ENCODE data around the gene FAM210A. TPM values are rescaled to one million over a fixed set of nuclear protein-coding genes. Genes with fewer than 3 reads are reported as not detected.

FAM210A gene
- total RNA-seq, 2 donors from 2014 or later, result 5.4 to 6.6 TPM

DNA sequence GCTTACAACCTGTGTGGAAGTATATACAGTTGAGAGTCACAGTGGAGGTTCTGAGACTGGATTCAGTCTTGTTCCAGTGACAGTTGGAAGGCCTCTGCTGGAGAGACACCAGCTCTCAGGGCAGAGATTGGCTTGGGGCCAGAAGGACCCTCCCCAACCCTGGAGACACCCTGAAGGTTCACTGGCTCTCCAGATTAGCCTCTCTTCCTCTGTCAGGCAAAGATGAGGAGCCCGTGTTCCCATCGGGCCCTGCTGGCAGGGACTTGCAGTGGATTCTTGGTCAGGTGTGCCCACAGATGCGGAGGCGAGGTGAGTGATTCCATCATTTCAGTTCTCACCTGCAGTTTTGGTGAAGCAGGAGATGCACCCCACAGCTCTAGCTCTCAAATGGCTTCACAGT is 78.6 kb downstream of the FAM210A start:
- Histone ChIP-seq H3K36me3 (replicated peaks in 1 of 2; ENCODE audit: insufficient read depth in 1 of 2, low read depth in 2 of 2) (no peaks in the 10 kb centered on the region), H3K4me3 (no peak overlapping the region), H3K9me3 (no peaks in the 10 kb centered on the region), H3K27ac (no peak overlapping the region), H3K27me3 (no peaks in the 10 kb centered on the region), H3K4me1 (no peaks in the 10 kb centered on the region)
- TF ChIP-seq, protein P1, sequence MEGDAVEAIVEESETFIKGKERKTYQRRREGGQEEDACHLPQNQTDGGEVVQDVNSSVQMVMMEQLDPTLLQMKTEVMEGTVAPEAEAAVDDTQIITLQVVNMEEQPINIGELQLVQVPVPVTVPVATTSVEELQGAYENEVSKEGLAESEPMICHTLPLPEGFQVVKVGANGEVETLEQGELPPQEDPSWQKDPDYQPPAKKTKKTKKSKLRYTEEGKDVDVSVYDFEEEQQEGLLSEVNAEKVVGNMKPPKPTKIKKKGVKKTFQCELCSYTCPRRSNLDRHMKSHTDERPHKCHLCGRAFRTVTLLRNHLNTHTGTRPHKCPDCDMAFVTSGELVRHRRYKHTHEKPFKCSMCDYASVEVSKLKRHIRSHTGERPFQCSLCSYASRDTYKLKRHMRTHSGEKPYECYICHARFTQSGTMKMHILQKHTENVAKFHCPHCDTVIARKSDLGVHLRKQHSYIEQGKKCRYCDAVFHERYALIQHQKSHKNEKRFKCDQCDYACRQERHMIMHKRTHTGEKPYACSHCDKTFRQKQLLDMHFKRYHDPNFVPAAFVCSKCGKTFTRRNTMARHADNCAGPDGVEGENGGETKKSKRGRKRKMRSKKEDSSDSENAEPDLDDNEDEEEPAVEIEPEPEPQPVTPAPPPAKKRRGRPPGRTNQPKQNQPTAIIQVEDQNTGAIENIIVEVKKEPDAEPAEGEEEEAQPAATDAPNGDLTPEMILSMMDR (IDR thresholded peaks at IDR 0.05), result no peak
- TF ChIP-seq POLR2A (IDR thresholded peaks at IDR 0.05), result no peak
- WGBS, 2 donors, result 96% methylated on average over 4 of the region's 4 CpGs; no CpG with 5 or more reads in 1 of the 2 donors
- DNase-seq, result no peak
- ATAC-seq, result no peak
- intact Hi-C loops (cut with DNase I), result no loop called here

DNA sequence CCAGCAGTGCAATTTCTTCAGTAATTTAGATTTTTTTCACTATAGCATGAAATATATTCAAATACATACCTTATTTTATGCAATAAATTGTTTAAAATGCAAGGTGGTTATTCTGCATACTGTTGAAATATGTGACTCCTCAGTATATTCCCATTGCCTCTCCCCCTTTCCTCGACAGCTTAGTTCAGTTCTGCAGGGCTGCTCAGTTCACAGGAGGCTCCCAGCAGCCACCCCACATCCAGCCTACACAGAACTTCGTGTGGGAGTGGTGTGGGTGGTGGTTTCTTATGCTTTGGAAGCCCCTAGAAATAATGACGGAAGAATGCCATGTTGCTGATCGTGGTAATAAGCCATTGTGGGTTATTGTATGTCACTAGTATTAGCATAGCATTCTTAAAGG is 79.7 kb downstream of the FAM210A start:
- 67 to 72% methylated on average over 4 of the region's 4 CpGs for WGBS, 2 donors

DNA sequence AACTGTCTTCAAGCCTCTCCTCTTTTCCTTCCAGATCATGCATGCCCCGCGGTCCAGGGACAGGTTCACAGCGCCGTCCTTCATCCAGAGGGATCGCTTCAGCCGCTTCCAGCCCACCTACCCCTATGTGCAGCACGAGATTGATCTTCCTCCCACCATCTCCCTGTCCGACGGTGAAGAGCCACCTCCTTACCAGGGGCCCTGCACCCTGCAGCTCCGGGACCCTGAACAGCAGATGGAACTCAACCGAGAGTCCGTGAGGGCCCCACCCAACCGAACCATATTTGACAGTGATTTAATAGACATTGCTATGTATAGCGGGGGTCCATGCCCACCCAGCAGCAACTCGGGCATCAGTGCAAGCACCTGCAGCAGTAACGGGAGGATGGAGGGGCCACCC is 81.3 kb downstream of the FAM210A start:
- DNase-seq (no peak), ATAC-seq (no peak)
- WGBS, 2 donors, result 90 to 94% methylated on average over 16 of the region's 16 CpGs
- TF ChIP-seq POLR2A (IDR thresholded peaks at IDR 0.05), result no peak
- TF ChIP-seq, protein P1 (IDR thresholded peaks at IDR 0.05), result no peak
- Histone ChIP-seq H3K4me3 (no peak overlapping the region), H3K9me3 (no peaks in the 10 kb centered on the region), H3K27me3 (no peaks in the 10 kb centered on the region), H3K4me1 (no peaks in the 10 kb centered on the region), H3K36me3 (replicated peaks in 1 of 2; ENCODE audit: insufficient read depth in 1 of 2, low read depth in 2 of 2) (no peaks in the 10 kb centered on the region), H3K27ac (no peak overlapping the region)
- intact Hi-C loops (cut with DNase I), result no loop called here

More for the DNA sequence above, 79.7 kb downstream of the FAM210A start:
- no peaks in the 10 kb centered on the region for H3K36me3 ChIP-seq (replicated peaks in 1 of 2; ENCODE audit: insufficient read depth in 1 of 2, low read depth in 2 of 2)
- no peak overlapping the region for H3K4me3 ChIP-seq
- TF ChIP-seq, protein P1 (IDR thresholded peaks at IDR 0.05), result no peak
- no peak for TF ChIP-seq POLR2A (IDR thresholded peaks at IDR 0.05)
- H3K27me3 ChIP-seq, result no peaks in the 10 kb centered on the region
- H3K27ac ChIP-seq, result no peak overlapping the region
- ATAC-seq, result no peak
- no peak for DNase-seq
- H3K9me3 ChIP-seq, result no peaks in the 10 kb centered on the region
- intact Hi-C loops (cut with DNase I), result no loop called here
- no peaks in the 10 kb centered on the region for H3K4me1 ChIP-seq

DNA sequence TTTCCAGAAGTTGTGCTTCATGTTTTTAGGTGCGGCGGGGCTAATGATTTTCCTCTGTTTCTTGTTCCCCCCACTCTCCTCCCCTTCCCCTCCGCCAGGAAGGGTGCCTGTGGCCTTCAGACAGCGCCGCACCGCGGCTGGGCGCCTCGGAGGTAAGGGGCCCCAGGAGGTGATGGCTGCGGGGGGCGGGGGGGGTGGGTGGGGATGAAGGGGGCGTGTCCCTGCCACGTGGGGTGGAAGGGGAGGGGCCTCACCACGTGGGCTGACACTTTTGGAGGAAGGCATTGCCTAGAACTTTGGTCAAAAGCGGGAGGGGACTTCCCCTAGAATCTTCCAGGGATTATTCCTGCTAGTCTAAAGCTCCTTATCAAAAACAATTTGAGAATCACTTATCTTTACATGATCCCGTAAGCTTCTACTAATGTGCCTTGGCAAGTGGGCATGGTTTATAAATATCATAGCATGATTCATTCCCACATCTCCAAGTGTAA is 83.1 kb downstream of the FAM210A start:
- Histone ChIP-seq H3K4me3 (no peak overlapping the region), H3K27ac (no peak overlapping the region), H3K4me1 (no peaks in the 10 kb centered on the region), H3K36me3 (replicated peaks in 1 of 2; ENCODE audit: insufficient read depth in 1 of 2, low read depth in 2 of 2) (no peaks in the 10 kb centered on the region), H3K9me3 (no peaks in the 10 kb centered on the region), H3K27me3 (no peaks in the 10 kb centered on the region)
- DNase-seq (no peak), ATAC-seq (no peak)
- intact Hi-C loops (cut with DNase I), result no loop called here
- TF ChIP-seq, protein P1 (IDR thresholded peaks at IDR 0.05), result no peak
- no peak for TF ChIP-seq POLR2A (IDR thresholded peaks at IDR 0.05)
- WGBS, 2 donors, result 76 to 80% methylated on average over 16 of the region's 16 CpGs

DNA sequence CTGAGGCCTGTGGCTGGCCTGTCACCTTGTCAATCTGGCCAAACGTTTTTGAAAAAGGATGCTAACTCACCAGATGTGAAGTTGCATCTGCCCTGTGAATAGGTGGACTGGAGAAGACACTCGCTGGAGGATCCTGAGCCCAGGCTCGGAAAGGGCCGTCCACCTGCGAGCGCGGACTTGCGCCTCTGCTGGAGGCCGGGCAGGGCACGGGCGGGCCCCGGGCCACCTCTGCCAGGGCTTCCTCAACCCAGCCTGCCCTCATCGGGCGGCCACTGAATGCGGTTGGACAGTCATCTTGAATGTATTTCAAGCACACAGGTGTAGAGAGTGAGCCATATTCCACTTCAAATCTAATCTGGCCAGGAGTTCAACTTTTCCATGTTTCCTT is 83.9 kb downstream of the FAM210A start:
- WGBS, 2 donors, result 80 to 90% methylated on average over 7 to 15 of the region's 15 CpGs
- TF ChIP-seq POLR2A (IDR thresholded peaks at IDR 0.05), result no peak
- TF ChIP-seq, protein P1 (IDR thresholded peaks at IDR 0.05), result no peak
- H3K36me3 ChIP-seq (replicated peaks in 1 of 2; ENCODE audit: insufficient read depth in 1 of 2, low read depth in 2 of 2), result no peaks in the 10 kb centered on the region
- no peaks in the 10 kb centered on the region for H3K27me3 ChIP-seq
- H3K4me3 ChIP-seq, result no peak overlapping the region
- no peaks in the 10 kb centered on the region for H3K9me3 ChIP-seq
- no peak for DNase-seq
- no peaks in the 10 kb centered on the region for H3K4me1 ChIP-seq
- H3K27ac ChIP-seq, result peak overlapping the region in 2 of 4 donors; percentile 17 to 28
- ATAC-seq, result no peak
- intact Hi-C loops (cut with DNase I), result no loop called here

All from body of pancreas (tissue), 4 donors.